Activated CD4-positive, alpha-beta memory T cell treated with anti-CD3 and anti-CD28 coated beads for 36 hours (primary cell): Measurements from ENCODE around the gene USP35. TPM values are rescaled to one million over a fixed set of nuclear protein-coding genes. Genes with fewer than 3 reads are reported as not detected.

ENCODE experiments used
- CTCF ChIA-PET: fragments of 350-600 bp; sonication (Branson Sonifier 250); formaldehyde crosslinking; loops from one replicate; lab custom pipeline; 2021; ENCODE audit warnings: antibody characterized with exemption, inconsistent platforms; lab: Charles Lee
- POLR2A ChIA-PET: fragments of 350-600 bp; sonication (Branson Sonifier 250); formaldehyde crosslinking; loops from one replicate; lab custom pipeline; 2021; ENCODE audit warnings: antibody characterized with exemption; lab: Charles Lee
- DNase-seq: peaks from one replicate; pipeline ENCODE4 v3.0.0-alpha.2; 2020
- H3K27ac Mint-ChIP-seq: one replicate; pipeline ENCODE4 v1.8.0; 2021; ENCODE audit warnings: mixed read lengths
- H3K27me3 Mint-ChIP-seq: one replicate; pipeline ENCODE4 v1.8.0; 2021; ENCODE audit warnings: mixed read lengths
- H3K36me3 Mint-ChIP-seq: one replicate; pipeline ENCODE4 v1.8.0; 2021; ENCODE audit warnings: mixed read lengths
- H3K4me1 Mint-ChIP-seq: one replicate; pipeline ENCODE4 v1.8.0; 2021; ENCODE audit warnings: low read depth, mixed read lengths
- H3K4me3 Mint-ChIP-seq: one replicate; pipeline ENCODE4 v1.8.0; 2021; ENCODE audit warnings: mild to moderate bottlenecking, mixed read lengths
- H3K9me3 Mint-ChIP-seq: one replicate; pipeline ENCODE4 v1.8.0; 2021; ENCODE audit warnings: mixed read lengths
- intact Hi-C: fragments of 100-400 bp; cut with micrococcal nuclease; formaldehyde crosslinking; loops from one replicate; pipeline ENCODE4 v1.15.1; 2023
- total RNA-seq, 2 experiments: library from RNA; stranded (reverse); gene quantifications; one replicate each; pipeline ENCODE4 v1.2.3, GENCODE V29; 2021

USP35 gene
- total RNA-seq, 2 experiments from 2014 or later, result 9.3 to 9.6 TPM

GRCh38 chr11:78213526-78214330 lies 25.0 kb downstream of the USP35 start:
- Mint-ChIP-seq H3K27ac (no peak overlapping the region), H3K27me3 (no peaks in the 10 kb centered on the region), H3K36me3 (peaks cover 24% of the 10 kb centered on the region), H3K4me1 (peaks cover 6% of the 10 kb centered on the region), H3K9me3 (no peaks in the 10 kb centered on the region), H3K4me3 (no peak overlapping the region)
- DNase-seq, result no peak
- POLR2A ChIA-PET, result no interaction called here
- CTCF ChIA-PET, result no interaction called here
- intact Hi-C loops, result no loop called here

- CTCF ChIA-PET, result no interaction called here
These were observed 25.8 kb downstream of the USP35 start for GRCh38 chr11:78214331-78215194.

DNA sequence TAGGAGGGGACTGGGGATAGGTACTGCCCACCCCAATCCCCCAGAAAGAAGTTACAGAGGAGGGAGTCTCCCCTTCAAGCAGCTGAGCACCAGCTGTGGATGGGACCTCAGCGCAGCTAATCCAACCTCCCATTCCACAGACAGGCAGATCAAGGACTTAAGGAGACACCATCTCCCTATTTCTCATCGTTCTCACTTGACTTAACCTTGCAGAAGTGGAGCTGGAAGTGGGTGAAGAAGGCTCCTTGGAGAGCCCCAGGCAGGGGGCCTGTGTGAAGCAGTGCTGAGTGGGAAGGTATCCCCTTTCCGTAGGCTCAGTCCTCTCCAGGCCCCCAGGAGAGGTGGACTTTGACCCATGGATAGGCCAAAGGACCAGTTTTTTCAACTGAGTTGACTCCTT lies 27.3 kb downstream of the USP35 start:
- no peak for DNase-seq
- H3K9me3 Mint-ChIP-seq, result no peaks in the 10 kb centered on the region
- POLR2A ChIA-PET, result interaction anchor here (0.6 kb wide), 1 partner anchor 228 kb away, joined by 4 read pairs; no protein-coding TSS in a partner anchor
- intact Hi-C loops, result no loop called here
- H3K36me3 Mint-ChIP-seq, result peaks cover 10% of the 10 kb centered on the region
- H3K4me1 Mint-ChIP-seq, result peaks cover 10% of the 10 kb centered on the region
- no peak overlapping the region for H3K4me3 Mint-ChIP-seq
- no peak overlapping the region for H3K27ac Mint-ChIP-seq
- no peaks in the 10 kb centered on the region for H3K27me3 Mint-ChIP-seq
- CTCF ChIA-PET, result interaction anchor here (1.2 kb wide), 1 partner anchor 199 kb away, joined by 3 read pairs; no protein-coding TSS in a partner anchor

More at GRCh38 chr11:78214331-78215194, 25.8 kb downstream of the USP35 start:
- Mint-ChIP-seq H3K27ac (no peak overlapping the region), H3K9me3 (no peaks in the 10 kb centered on the region), H3K4me3 (no peak overlapping the region), H3K4me1 (peaks cover 6% of the 10 kb centered on the region), H3K36me3 (peaks cover 20% of the 10 kb centered on the region), H3K27me3 (no peaks in the 10 kb centered on the region)
- intact Hi-C loops, result no loop called here
- DNase-seq, result no peak
- POLR2A ChIA-PET, result no interaction called here

GRCh38 chr11:78216571-78217287 lies 28.0 kb downstream of the USP35 start:
- Mint-ChIP-seq H3K4me1 (peaks cover 7% of the 10 kb centered on the region), H3K27me3 (no peaks in the 10 kb centered on the region), H3K4me3 (no peak overlapping the region), H3K27ac (peak overlapping the region; percentile 3), H3K36me3 (peaks cover 12% of the 10 kb centered on the region), H3K9me3 (no peaks in the 10 kb centered on the region)
- POLR2A ChIA-PET, result interaction anchor here (0.6 kb wide), 1 partner anchor 228 kb away, joined by 4 read pairs; no protein-coding TSS in a partner anchor
- DNase-seq, result no peak
- intact Hi-C loops, result no loop called here
- CTCF ChIA-PET, result interaction anchor here (1.2 kb wide), 1 partner anchor 198 kb away, joined by 3 read pairs; no protein-coding TSS in a partner anchor

DNA sequence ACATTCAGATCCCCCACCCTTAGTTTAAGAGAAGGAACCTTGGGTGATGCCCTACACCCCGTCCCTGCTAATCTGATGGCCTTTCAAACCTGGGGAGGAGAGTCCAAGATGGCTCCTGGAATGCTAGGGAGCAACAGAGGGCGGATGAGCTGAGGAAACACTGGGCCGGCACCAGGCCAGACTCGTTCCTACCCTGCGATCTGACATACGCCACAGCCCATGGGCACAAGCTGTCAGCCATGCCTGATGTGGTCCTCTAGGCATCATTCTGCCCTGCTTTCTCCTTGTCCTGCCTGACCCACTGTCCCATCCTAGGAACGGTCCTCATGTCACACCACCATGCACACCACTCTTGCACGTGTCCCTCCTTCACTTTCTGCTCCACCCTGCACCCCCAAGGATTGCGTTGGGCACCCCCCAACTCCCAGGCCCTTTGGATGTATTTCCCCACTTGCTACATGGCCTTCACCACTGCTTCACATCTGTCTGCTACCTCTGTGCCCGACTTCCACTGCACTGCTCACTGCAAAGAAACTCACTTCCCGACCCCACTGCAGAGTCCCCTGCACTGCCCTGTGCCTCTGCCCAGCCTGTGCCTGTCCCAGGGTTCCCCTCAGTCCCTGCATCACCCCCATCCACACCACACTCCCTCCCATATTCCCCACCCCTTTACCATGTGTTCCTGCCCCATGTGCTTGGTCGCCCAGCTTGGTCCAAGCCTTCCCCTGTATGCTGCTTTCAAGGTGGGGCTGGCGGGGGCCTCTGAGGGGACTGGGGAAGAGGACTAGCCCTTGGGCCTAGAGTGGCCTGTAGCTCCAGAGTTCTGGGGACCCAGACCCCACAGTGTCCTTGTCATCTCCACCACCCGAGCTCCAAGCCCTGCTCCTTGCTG lies 29.2 kb downstream of the USP35 start:
- H3K27me3 Mint-ChIP-seq, result no peaks in the 10 kb centered on the region
- ChIA-PET POLR2A (no interaction called here), CTCF (no interaction called here)
- peaks cover 5% of the 10 kb centered on the region for H3K4me1 Mint-ChIP-seq
- intact Hi-C loops, result no loop called here
- no peaks in the 10 kb centered on the region for H3K9me3 Mint-ChIP-seq
- H3K36me3 Mint-ChIP-seq, result peaks cover 9% of the 10 kb centered on the region
- no peak for DNase-seq
- H3K4me3 Mint-ChIP-seq, result no peak overlapping the region
- no peak overlapping the region for H3K27ac Mint-ChIP-seq

DNA sequence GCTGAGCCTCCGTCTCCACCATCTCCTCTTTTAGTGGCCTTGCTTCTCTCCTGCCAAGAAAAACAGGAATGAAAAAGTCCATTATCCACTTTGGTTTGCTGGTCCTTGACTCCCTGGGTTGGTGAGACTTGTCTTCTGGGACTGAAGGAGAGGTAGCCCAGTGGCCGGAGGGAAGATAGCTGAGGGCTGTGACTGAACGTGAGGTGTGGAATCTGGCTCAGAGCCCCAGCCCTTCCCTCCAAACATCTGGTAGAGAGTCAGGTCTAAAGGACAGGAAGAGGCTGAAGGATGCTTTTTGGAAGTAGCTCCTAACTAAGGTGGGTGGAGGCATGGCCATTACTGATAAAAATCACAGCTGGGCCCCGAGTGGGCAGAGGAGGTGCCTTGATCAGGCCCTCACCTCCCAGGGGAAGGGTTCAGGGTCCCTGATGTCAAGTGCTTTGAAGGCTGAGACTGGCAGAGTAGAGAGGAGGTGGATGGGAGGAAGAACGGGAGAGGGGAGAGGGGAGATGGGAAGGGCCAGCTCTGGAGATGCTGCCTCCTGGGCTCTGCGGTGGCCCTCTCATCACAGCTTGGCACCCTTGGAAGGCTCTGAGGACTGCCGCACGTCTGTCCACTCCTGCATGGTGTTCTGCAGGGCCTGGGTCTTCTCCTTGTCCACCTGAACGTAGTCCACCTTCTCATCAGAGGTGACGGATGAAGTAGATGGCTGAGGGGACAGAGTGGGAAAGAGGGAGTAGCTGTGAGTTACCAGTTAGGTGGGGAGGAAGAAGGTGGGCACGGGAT lies 30.2 kb downstream of the USP35 start:
- intact Hi-C loops, result no loop called here
- POLR2A ChIA-PET, result no interaction called here
- CTCF ChIA-PET, result no interaction called here
- H3K4me1 Mint-ChIP-seq, result peaks cover 5% of the 10 kb centered on the region
- no peak for DNase-seq
- H3K4me3 Mint-ChIP-seq, result no peak overlapping the region
- H3K36me3 Mint-ChIP-seq, result peaks cover 10% of the 10 kb centered on the region
- H3K27ac Mint-ChIP-seq, result no peak overlapping the region
- no peaks in the 10 kb centered on the region for H3K27me3 Mint-ChIP-seq
- no peaks in the 10 kb centered on the region for H3K9me3 Mint-ChIP-seq

DNA sequence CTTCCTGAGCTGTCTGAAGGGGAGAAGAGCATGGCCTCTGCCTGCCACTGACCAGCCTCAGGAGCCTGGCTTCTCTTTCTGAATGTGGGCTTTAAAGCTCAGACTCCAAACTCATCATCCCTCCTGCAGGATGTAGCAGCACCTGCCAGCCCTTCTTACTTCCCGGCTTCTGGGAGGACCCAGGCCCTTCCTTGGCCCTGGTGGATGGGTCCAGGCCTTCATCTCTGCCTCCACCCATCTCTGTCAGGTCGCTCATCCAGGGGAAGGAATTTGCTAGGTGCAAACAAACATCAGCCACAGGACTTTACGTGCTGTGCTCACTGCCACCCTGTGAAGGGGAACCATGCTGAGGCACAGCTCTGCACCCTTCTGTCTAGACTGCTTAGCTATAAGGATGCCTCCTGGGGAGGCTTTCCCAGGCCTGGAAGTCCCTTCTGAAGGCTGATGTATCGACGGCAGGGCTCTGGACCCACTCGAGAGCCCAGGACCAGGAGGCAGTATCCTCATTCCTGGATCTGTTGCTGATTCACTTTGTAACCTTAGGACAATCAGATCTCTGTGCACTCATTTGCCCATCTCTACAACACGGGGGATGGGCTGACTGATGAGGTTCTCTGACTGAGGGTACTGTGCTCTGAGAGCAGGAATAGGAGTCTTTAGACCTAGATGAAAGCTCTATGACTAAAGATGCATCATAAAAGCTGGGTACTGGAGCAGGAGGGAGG lies 30.9 kb downstream of the USP35 start:
- intact Hi-C loops, result no loop called here
- Mint-ChIP-seq H3K4me3 (no peak overlapping the region), H3K27ac (peak overlapping the region; percentile 58), H3K4me1 (peaks cover 5% of the 10 kb centered on the region), H3K36me3 (peaks cover 10% of the 10 kb centered on the region), H3K9me3 (no peaks in the 10 kb centered on the region), H3K27me3 (no peaks in the 10 kb centered on the region)
- DNase-seq, result no peak
- ChIA-PET POLR2A (no interaction called here), CTCF (no interaction called here)

DNA sequence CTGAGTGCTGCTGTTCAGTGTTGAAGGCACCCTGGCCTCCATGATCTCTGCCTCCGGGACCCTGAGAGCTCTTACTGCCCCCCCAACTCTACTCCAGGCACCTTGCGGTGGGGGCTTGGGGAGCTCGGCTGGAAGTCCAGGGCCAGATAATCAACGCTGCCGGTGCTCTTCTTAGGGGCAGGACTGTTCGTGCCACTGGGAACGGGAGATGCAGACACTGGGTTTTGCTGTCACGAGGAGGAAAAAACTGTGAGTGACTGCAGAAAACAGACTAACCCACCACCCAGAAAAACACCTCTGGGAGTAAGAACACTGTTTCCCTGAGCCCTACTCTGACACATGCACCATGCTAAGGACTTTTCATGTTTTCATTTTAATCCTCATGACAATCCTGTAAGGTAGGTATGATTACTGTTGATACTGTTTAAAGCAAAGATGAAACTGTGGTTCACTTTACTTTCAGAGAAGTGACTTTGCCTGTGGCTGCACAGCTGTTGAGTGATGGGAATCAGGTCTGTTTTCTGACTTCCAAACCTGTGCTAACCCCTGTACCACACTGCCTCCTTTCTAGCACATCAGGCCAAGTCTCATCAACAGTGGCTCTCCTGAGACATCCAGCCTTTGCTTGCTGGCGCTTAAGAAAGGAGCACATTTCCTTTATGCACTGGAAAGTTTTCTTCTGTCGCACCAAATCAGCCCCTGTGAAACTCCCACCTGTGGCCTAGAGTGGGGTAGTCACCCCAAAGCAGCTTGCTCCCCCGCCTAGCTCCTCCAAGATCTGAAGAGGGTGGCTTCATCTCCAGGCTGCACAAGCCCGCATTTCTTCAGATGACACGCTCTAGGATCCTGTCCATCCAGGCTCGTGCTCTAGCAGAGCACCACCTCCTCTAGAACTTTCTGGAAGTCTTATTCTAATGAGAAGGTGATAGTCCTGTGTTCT lies 31.8 kb downstream of the USP35 start:
- Mint-ChIP-seq H3K4me3 (no peak overlapping the region), H3K27me3 (no peaks in the 10 kb centered on the region), H3K9me3 (no peaks in the 10 kb centered on the region), H3K27ac (peak overlapping the region; percentile 58), H3K36me3 (peaks cover 13% of the 10 kb centered on the region), H3K4me1 (peaks cover 7% of the 10 kb centered on the region)
- intact Hi-C loops, result no loop called here
- DNase-seq, result peak; percentile 35
- ChIA-PET CTCF (no interaction called here), POLR2A (no interaction called here)

GRCh38 chr11:78221396-78222315 lies 32.9 kb downstream of the USP35 start:
- Mint-ChIP-seq H3K9me3 (no peaks in the 10 kb centered on the region), H3K36me3 (peaks cover 14% of the 10 kb centered on the region), H3K27ac (no peak overlapping the region), H3K4me1 (peaks cover 9% of the 10 kb centered on the region), H3K27me3 (no peaks in the 10 kb centered on the region), H3K4me3 (no peak overlapping the region)
- POLR2A ChIA-PET, result interaction anchor here (0.7 kb wide), 1 partner anchor 33 kb away, joined by 3 read pairs; the partner anchor contains the start of gene KCTD21
- DNase-seq, result no peak
- intact Hi-C loops, result no loop called here
- CTCF ChIA-PET, result no interaction called here
